ENCODE data around the gene TEX38.
"Not testable (repeated sequence)": the region's sequence is repeated elsewhere in the genome, so short reads cannot be mapped to it uniquely, and the experiment has no call there.

Gene TEX38

GRCh38 chr1:46655848-46656247 is 15.8 kb upstream of the TEX38 start:
- DNase-seq (ENCODE audit: low read depth) = no peak

GRCh38 chr1:46656643-46657042 is 15.0 kb upstream of the TEX38 start:
- no peak for DNase-seq (ENCODE audit: low read depth)

- DNase-seq (ENCODE audit: low read depth) = no peak
These were observed 13.9 kb upstream of the TEX38 start for GRCh38 chr1:46657775-46658174.

- no peak for DNase-seq (ENCODE audit: low read depth)
These were observed 12.3 kb upstream of the TEX38 start for GRCh38 chr1:46659307-46659870.

- not testable (repeated sequence) for DNase-seq (ENCODE audit: low read depth)
These were observed 11.5 kb upstream of the TEX38 start for GRCh38 chr1:46660116-46660515.

- DNase-seq (ENCODE audit: low read depth) = not testable (repeated sequence)
These were observed 8.7 kb upstream of the TEX38 start for GRCh38 chr1:46662919-46663318.

- no peak for DNase-seq (ENCODE audit: low read depth)
These were observed 5.7 kb upstream of the TEX38 start for GRCh38 chr1:46665983-46666382.

GRCh38 chr1:46667782-46668760 is 3.6 kb upstream of the TEX38 start, which contains the start of gene ATPAF1:
ATPAF1 (minus strand) TSS chr1:46668364; CDS start chr1:46668322, 42 bp downstream.
- DNase-seq (ENCODE audit: low read depth) = peak; percentile 39

- no peak for DNase-seq (ENCODE audit: low read depth)
These were observed 1.5 kb upstream of the TEX38 start for GRCh38 chr1:46670134-46670533.

- no peak for DNase-seq (ENCODE audit: low read depth)
These were observed 1.0 kb downstream of the TEX38 start for GRCh38 chr1:46672696-46673095.

- no peak for DNase-seq (ENCODE audit: low read depth)
These were observed 2.1 kb downstream of the TEX38 start for GRCh38 chr1:46673749-46674182.

- no peak for DNase-seq (ENCODE audit: low read depth)
These were observed 4.1 kb downstream of the TEX38 start for GRCh38 chr1:46675549-46676314.

- no peak for DNase-seq (ENCODE audit: low read depth)
These were observed 4.9 kb downstream of the TEX38 start for GRCh38 chr1:46676531-46676930.

- DNase-seq (ENCODE audit: low read depth) = no peak
These were observed 5.7 kb downstream of the TEX38 start for GRCh38 chr1:46677339-46677738.

- DNase-seq (ENCODE audit: low read depth) = no peak
These were observed 8.3 kb downstream of the TEX38 start for GRCh38 chr1:46679789-46680573.

GRCh38 chr1:46681333-46682034 is 9.8 kb downstream of the TEX38 start:
- DNase-seq (ENCODE audit: low read depth) = no peak

GRCh38 chr1:46682064-46682463 is 10.4 kb downstream of the TEX38 start:
- DNase-seq (ENCODE audit: low read depth) = no peak

- DNase-seq (ENCODE audit: low read depth) = no peak
These were observed 13.0 kb downstream of the TEX38 start for GRCh38 chr1:46684670-46685069.

- DNase-seq (ENCODE audit: low read depth) = no peak
These were observed 14.6 kb downstream of the TEX38 start for GRCh38 chr1:46686255-46686654.

- no peak for DNase-seq (ENCODE audit: low read depth)
These were observed 15.5 kb downstream of the TEX38 start for GRCh38 chr1:46687093-46687659.
